Immature natural killer cell (primary cell): Measurements from ENCODE around the gene RSKR. TPM values are rescaled to one million over a fixed set of nuclear protein-coding genes. Genes with fewer than 3 reads are reported as not detected.
"Not testable (repeated sequence)": the region's sequence is repeated elsewhere in the genome, so short reads cannot be mapped to it uniquely, and the experiment has no call there.

Experiments
- DNase-seq, 3 donors: peaks; one replicate each; pipeline ENCODE4 v3.0.0; 2022; ENCODE audit warnings: mixed read lengths in 1 of 3
- H3K27ac Mint-ChIP-seq, 6 donors: one replicate each; pipeline ENCODE4 v1.8.0; 2020; ENCODE audit warnings: mixed read lengths in 6 of 6, mild to moderate bottlenecking in 5 of 6, inconsistent platforms in 4 of 6, moderate library complexity in 3 of 6
- H3K27me3 Mint-ChIP-seq, 3 donors: one replicate each; pipeline ENCODE4 v1.8.0; 2020 to 2021; ENCODE audit warnings: low read depth in 3 of 3, mild to moderate bottlenecking in 3 of 3, mixed read lengths in 3 of 3, moderate library complexity in 3 of 3, inconsistent platforms in 1 of 3
- H3K36me3 Mint-ChIP-seq, 3 donors: one replicate each; pipeline ENCODE4 v1.8.0; 2020; ENCODE audit warnings: mixed read lengths in 3 of 3, inconsistent platforms in 2 of 3, mild to moderate bottlenecking in 2 of 3
- H3K4me1 Mint-ChIP-seq, 2 donors: one replicate each; pipeline ENCODE4 v1.8.0; 2020; ENCODE audit warnings: inconsistent platforms in 2 of 2, mild to moderate bottlenecking in 2 of 2, mixed read lengths in 2 of 2, moderate library complexity in 1 of 2
- H3K4me3 Mint-ChIP-seq, 5 donors: one replicate each; pipeline ENCODE4 v1.8.0; 2020; ENCODE audit warnings: mild to moderate bottlenecking in 5 of 5, mixed read lengths in 5 of 5, inconsistent platforms in 3 of 5, moderate library complexity in 3 of 5
- H3K9me3 Mint-ChIP-seq, 6 donors: one replicate each; pipeline ENCODE4 v1.8.0; 2020; ENCODE audit warnings: mild to moderate bottlenecking in 6 of 6, mixed read lengths in 6 of 6, inconsistent platforms in 4 of 6, moderate library complexity in 3 of 6
- polyA plus RNA-seq, 3 donors: library from polyadenylated mRNA; unstranded; fragments of 300-500 nt; fragmentation: Illumina TruSeq; gene quantifications; one replicate each; pipeline ENCODE4 v1.2.3, GENCODE V29; 2021

RSKR gene
- polyA plus RNA-seq, 3 donors from 2014 or later = 0.73 TPM; not detected in 2

DNA sequence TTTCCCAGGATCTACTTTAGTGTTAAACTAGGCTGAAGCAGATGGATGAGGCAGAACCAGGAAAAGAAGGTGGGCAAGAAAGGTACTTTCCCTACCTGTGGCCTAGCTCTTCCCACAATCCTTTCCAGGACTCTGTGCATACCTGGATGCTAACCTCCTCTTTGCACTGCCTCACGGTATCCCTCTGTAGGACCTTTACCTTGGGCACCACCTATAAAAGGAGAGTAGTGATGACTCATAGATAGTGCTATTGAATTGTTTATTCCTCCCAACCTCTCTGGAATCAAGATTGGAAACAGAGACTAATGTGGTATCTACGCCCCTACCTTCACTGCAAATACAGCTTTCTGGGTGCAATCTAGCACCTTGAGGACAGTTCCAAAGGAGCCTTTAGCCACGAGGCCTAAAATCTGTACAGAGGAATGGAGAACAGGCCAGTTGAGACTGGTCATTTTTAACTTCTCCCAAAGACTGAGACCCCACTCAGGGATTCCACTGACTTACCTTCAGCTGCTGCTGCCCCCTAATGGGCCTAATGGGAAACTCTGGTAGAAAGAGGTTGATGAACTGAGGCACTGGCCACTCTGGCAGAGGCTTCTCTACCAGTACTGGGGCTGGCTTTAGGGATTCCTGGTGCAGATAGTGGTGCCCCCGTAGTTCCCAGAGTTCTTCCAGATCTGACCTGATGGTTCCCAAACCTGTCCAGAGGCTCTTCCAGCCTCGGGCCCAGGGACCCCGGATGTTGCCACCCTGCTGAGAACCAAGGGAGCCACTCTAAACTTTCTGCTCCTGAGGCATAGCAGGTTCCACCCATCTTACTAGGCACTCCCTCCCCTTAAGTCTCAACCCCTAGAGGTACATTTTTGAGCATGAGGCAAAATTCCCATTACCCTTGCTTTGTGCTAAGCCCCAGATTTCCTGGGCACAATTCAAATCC is 781 bp downstream of the RSKR start:
- Mint-ChIP-seq H3K4me1 (no peaks in the 10 kb centered on the region), H3K27me3 (peaks cover 0 to 2% (median 0%) of the 10 kb centered on the region in 3 donors), H3K4me3 (no peak overlapping the region), H3K9me3 (no peaks in the 10 kb centered on the region), H3K36me3 (peaks cover 22 to 40% (median 24%) of the 10 kb centered on the region in 3 donors), H3K27ac (peak overlapping the region in 1 of 6 donors; percentile 32)
- peak; percentile 30 to 36 (median 32) for DNase-seq

DNA sequence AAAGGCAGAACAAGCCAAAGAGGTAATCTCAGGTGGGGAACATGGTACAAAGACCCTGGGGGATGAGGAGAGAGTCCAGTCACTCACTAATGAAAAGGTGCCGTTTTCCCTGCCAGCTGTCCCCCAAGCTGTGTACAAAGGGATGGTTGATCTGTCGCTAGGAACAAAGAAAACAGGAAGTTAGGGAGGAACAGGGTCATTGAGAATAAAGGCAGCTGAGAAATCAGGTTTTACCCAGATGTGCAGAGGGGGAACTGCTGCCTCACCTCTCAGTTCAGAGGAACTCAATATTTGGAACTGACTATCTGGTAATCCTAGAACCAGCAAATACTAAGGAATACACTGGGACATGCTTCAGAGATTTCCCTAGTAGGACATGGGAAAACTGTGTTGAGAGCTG is 1.5 kb downstream of the RSKR start:
- no peaks in the 10 kb centered on the region for H3K4me1 Mint-ChIP-seq
- H3K27ac Mint-ChIP-seq = peak overlapping the region in 2 of 6 donors; percentile 1 to 58
- H3K27me3 Mint-ChIP-seq = peaks cover 0 to 2% (median 0%) of the 10 kb centered on the region in 3 donors
- H3K9me3 Mint-ChIP-seq = no peaks in the 10 kb centered on the region
- peaks cover 22 to 39% (median 24%) of the 10 kb centered on the region in 3 donors for H3K36me3 Mint-ChIP-seq
- no peak overlapping the region for H3K4me3 Mint-ChIP-seq
- DNase-seq = no peak

DNA sequence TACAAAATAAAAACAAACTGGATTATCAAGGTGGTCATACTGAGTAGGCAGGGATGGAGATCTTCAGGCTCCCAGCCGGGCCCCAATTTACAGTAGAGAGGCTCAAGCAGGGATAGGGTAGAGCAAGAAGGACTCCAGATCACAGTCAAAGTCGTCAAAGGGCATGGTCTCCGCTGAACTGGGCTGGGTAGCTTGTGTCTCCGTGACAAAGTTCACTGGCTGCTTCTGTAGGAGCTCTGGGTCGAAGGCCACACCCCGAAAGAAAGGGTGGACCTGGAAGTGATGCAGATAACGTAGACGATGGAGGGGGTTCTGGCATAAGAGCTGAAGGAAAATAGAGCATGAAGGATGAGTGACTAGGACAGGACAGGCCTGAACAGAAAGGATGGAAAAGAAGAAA is 3.6 kb downstream of the RSKR start:
- no peaks in the 10 kb centered on the region for H3K9me3 Mint-ChIP-seq

DNA sequence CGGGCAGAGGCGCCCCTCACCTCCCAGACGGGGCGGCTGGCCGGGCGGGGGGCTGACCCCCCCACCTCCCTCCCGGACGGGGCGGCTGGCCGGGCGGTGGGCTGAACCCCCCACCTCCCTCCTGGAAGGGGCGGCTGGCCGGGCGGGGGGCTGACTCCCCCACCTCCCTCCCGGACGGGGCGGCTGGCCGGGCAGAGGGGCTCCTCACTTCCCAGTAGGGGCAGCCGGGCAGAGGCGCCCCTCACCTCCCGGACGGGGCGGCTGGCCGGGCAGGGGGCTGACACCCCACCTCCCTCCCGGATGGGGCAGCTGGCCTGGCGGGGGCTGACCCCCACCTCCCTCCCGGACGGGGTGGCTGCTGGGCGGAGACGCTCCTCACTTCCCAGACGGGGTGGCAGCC is 10.0 kb downstream of the RSKR start:
- H3K4me1 Mint-ChIP-seq = peaks cover 6 to 10% of the 10 kb centered on the region in 2 donors
- H3K4me3 Mint-ChIP-seq, H3K9me3 Mint-ChIP-seq, H3K36me3 Mint-ChIP-seq, H3K27me3 Mint-ChIP-seq, H3K27ac Mint-ChIP-seq, DNase-seq: not testable (repeated sequence)

More for the DNA sequence above, 3.6 kb downstream of the RSKR start:
- DNase-seq = no peak
- Mint-ChIP-seq H3K27ac (peak overlapping the region in 3 of 6 donors; percentile 1 to 36 (median 22)), H3K4me1 (no peaks in the 10 kb centered on the region), H3K36me3 (peaks cover 7 to 18% (median 13%) of the 10 kb centered on the region in 3 donors), H3K4me3 (no peak overlapping the region), H3K27me3 (peaks cover 0 to 2% (median 0%) of the 10 kb centered on the region in 3 donors)

DNA sequence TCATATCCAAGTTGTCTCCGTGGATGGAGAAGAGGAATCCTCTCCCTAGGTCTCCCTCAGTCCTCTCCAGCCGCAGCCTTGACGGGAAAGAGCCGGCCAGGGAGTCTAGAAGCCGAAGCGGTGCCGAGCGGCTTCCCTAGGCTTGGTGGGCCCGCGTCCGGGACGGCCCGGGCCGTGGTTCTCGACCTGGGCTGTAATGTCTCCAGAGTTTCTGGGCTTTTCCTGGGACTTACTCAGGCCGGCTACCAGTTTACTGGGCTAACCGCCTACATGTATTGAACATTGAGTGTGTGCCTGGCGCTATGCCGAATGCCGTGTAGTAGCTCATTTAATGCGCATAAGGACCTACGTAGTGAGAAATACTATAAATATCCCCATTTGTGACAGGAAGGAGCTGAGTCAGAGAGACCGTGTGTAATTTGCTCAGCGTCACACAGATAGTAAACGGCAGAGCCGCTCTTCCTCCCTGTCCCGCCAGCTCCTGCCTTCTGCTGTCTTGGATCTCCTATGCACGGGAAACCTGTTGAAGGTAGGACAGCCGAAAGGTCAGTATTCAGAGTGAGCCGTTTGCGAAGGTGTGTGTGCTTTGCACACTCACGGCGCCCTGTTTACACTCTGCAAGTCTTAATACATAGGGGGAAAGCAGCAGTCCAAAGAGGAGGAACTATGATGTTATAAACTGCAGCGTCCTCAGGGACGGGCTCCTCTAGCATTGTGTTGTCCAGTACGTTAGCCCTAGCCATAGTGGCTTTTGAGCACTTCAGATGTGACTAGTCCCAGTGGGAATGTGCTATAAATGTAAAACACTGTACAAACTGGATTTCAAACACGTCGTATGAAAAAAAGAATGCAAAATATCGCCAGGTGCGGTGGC is 14.4 kb downstream of the RSKR start:
- DNase-seq = peak; percentile 56 to 70 (median 63)
- Mint-ChIP-seq H3K4me3 (peak overlapping the region; percentile 89 to 99 (median 97)), H3K27me3 (peaks cover 2 to 13% (median 6%) of the 10 kb centered on the region in 3 donors), H3K27ac (peak overlapping the region; percentile 97 to 99 (median 99)), H3K4me1 (peaks cover 17 to 28% of the 10 kb centered on the region in 2 donors), H3K9me3 (no peaks in the 10 kb centered on the region), H3K36me3 (no peaks in the 10 kb centered on the region)

DNA sequence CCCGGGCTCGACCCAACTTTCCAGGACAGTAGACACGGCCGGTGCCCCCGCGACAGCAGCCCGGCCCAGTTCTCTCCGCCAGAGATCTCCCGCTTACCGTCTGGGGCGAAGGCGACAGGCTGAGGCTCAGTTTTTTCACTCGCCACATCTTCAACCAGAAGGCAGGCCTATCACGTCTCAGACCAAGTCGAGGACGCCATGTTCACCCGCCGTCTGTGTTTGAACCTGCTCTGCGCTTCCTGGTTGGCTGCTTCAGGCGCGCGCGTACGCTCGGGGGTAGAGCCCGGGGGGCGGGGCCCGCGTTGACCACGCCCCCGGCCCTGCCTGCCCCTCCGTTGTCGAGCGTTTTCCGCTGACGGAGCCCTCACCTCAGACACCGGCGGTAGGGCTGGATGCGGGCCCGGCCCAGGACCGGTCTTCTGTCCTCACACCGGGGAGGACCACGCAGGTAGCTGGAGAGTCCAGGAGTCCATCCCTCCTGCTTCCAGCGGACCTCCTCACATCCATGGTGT is 15.1 kb downstream of the RSKR start, which contains the start of gene SPAG5:
Gene SPAG5, minus strand, starts transcription at position 227 of the 512 bp plus-strand sequence. Its CDS starts 79 bp downstream, at position 148.
- no peaks in the 10 kb centered on the region for H3K9me3 Mint-ChIP-seq
- peak within 1 kb of the TSS; percentile 97 to 99 (median 99) for H3K27ac Mint-ChIP-seq

DNA sequence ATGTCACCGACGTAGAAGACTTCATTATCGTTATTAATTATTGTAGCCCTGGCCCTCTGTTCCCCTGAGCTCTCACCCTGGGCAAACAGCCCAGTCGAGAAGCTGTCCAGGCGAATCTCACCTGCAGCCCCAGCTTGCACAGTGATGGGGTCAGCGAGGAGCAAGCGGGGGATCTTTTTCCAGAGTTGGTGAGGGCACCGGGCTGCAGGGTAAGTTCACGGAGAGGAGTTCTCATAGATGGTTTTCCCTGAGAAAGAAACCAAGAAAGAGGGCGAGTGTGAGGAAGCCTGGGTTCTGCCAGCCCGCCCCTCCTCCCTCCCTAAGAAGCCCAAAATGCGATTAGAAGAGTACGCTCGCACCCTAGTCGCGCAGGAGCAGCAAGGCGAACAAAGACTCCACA is 15.6 kb downstream of the RSKR start:
- peaks cover 17 to 28% of the 10 kb centered on the region in 2 donors for H3K4me1 Mint-ChIP-seq

More for the DNA sequence above, 15.1 kb downstream of the RSKR start, which contains the start of gene SPAG5:
- peak within 1 kb of the TSS; percentile 89 to 99 (median 97) for H3K4me3 Mint-ChIP-seq
- H3K4me1 Mint-ChIP-seq = peaks cover 17 to 28% of the 10 kb centered on the region in 2 donors
- H3K27me3 Mint-ChIP-seq = peaks cover 2 to 13% (median 6%) of the 10 kb centered on the region in 3 donors
- DNase-seq = peak; percentile 93 to 95 (median 95)
- H3K36me3 Mint-ChIP-seq = no peaks in the 10 kb centered on the region

DNA sequence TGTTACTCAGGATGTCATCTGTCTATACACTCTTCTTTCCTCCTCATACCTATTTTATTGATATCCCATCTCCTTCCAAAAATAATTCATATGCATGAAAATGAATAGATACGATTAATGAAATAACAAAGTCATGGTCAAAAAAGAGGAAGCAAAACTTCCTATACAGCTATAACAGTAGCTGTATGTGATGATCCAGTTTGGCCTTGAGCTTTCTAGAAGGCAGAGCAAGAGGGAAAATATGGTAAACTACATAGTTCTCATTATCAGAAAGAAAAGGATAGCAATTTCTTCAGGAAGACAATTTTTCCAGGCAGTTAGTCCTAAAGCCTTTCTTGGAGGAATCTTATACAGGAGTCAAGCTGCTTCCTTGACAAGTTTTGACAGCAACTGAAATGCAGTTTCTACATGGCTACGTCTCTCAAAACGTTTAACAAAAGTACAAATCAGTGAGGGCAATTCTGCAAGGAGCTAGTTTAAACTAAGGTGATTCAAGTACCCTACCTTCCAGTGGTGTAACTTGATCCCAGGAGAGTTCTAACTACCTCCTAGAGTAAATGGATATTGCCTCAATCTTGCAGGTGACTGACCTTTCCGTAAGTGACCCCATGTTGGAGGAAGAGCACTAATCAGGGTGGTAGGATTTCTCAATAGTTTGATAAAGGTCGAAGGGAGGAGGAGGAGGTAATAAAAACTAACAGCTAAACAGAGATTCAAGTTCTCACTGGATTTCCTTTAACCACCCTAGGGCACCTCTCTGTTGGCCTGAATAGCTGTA is 16.2 kb downstream of the RSKR start:
- H3K36me3 Mint-ChIP-seq = peaks cover 0 to 1% (median 0%) of the 10 kb centered on the region in 3 donors
- H3K27ac Mint-ChIP-seq = peak overlapping the region; percentile 77 to 99 (median 98)
- DNase-seq = no peak
- peak overlapping the region; percentile 89 to 99 (median 97) for H3K4me3 Mint-ChIP-seq
- peaks cover 17 to 28% of the 10 kb centered on the region in 2 donors for H3K4me1 Mint-ChIP-seq
- H3K9me3 Mint-ChIP-seq = no peaks in the 10 kb centered on the region
- H3K27me3 Mint-ChIP-seq = peaks cover 2 to 13% (median 6%) of the 10 kb centered on the region in 3 donors

More for the DNA sequence above, 15.6 kb downstream of the RSKR start:
- Mint-ChIP-seq H3K4me3 (peak overlapping the region; percentile 89 to 99 (median 97)), H3K27ac (peak overlapping the region; percentile 97 to 99 (median 99)), H3K9me3 (no peaks in the 10 kb centered on the region), H3K36me3 (no peaks in the 10 kb centered on the region), H3K27me3 (peaks cover 2 to 13% (median 6%) of the 10 kb centered on the region in 3 donors)
- no peak for DNase-seq

DNA sequence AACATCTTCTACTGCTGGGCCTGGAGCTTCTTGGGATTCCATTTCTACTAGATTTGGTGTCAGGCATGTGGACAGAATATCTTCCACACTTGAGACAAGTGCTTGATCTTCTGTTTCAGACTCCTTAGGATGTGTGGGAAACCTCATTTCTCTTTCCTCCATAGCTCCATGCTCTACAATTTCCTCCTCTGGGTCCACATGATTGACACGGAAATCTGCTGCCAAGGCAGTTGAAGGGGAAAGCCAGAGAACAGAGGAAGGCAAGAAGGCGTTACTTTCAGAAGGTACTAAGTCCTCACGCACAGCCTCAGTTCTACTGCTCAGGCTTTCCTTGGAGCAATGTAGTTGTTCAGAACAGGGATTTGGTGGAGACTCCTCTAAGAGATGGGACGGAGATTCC is 21.7 kb downstream of the RSKR start:
- no peak for DNase-seq
- H3K9me3 Mint-ChIP-seq = no peaks in the 10 kb centered on the region
- H3K4me1 Mint-ChIP-seq = no peaks in the 10 kb centered on the region
- H3K27ac Mint-ChIP-seq = no peak overlapping the region
- H3K4me3 Mint-ChIP-seq = no peak overlapping the region
- no peaks in the 10 kb centered on the region for H3K27me3 Mint-ChIP-seq
- peaks cover 0 to 6% (median 3%) of the 10 kb centered on the region in 3 donors for H3K36me3 Mint-ChIP-seq

DNA sequence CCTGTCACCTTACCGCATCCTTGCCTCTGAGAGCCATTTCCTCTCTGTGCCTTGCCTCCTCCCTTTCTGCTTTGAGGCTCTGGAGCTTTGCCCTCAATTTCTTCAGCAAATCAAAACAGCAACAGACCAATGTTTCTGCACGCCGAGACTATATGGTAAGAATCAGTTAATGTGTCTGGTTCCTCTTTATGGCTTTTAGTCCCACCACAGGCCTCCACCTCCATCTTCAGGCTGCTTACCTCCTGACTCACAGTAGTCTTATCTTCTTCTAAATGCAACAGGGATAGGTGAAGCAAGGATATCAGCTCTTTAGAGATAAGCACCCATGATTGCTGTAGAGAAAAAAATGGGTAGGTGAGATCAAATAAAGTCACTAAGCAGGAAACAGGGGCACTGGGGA is 28.1 kb downstream of the RSKR start:
- no peak for DNase-seq
- Mint-ChIP-seq H3K36me3 (peaks cover 6 to 11% (median 6%) of the 10 kb centered on the region in 3 donors), H3K27ac (no peak overlapping the region), H3K27me3 (peaks cover 0 to 3% (median 0%) of the 10 kb centered on the region in 3 donors), H3K9me3 (no peaks in the 10 kb centered on the region), H3K4me1 (no peaks in the 10 kb centered on the region), H3K4me3 (no peak overlapping the region)

DNA sequence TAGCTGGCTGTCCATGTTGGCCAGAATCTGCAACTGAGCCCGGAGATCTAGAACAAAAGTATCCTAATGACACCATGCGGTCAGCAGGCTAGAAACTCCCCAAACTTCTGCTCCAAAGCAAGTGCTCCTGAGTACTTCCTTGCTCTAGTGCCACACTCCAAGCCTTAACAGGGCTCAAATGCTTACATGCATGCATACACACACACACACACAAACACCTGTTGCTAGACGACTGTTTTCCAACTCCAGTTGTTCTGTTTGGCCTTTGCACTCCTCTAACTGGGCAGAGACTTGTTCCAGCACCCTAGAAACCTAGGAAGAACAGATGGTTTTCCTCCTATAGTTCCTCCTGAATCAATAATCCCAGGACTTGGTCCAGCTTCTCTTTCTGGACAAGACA is 29.6 kb downstream of the RSKR start:
- H3K27ac Mint-ChIP-seq = no peak overlapping the region
- H3K4me3 Mint-ChIP-seq = no peak overlapping the region
- peaks cover 0 to 3% (median 0%) of the 10 kb centered on the region in 3 donors for H3K27me3 Mint-ChIP-seq
- H3K36me3 Mint-ChIP-seq = peaks cover 6 to 11% (median 6%) of the 10 kb centered on the region in 3 donors
- H3K9me3 Mint-ChIP-seq = no peaks in the 10 kb centered on the region
- H3K4me1 Mint-ChIP-seq = no peaks in the 10 kb centered on the region
- no peak for DNase-seq

DNA sequence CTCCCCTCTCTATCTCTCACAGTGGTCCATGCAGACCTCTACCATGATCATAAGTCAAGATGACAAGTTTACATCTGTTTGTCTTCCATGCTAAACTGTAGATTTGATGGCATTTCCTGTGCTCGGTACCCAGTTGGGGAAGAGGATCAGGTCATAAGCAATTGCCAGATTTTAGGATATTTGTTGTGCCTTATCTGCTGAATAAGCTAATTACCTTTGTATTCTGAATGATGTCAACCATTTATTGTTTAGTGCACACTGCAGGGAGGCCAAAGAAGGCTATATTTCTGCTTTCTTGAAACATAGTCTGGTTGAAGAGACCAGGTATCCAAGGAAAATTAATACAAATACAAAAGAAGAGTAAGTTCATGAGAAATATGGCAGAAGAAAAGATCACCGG is 31.5 kb downstream of the RSKR start:
- H3K9me3 Mint-ChIP-seq = no peaks in the 10 kb centered on the region

More for the DNA sequence above, 31.5 kb downstream of the RSKR start:
- Mint-ChIP-seq H3K4me3 (no peak overlapping the region), H3K36me3 (peaks cover 3 to 11% (median 6%) of the 10 kb centered on the region in 3 donors), H3K27ac (no peak overlapping the region), H3K27me3 (peaks cover 0 to 3% (median 0%) of the 10 kb centered on the region in 3 donors), H3K4me1 (peaks cover 0 to 1% of the 10 kb centered on the region in 2 donors)
- no peak for DNase-seq
